Peyer's patch (tissue), 4 donors: ENCODE results near the gene MESP1.
A peak's percentile ranks its signal among the peaks of the same experiment; 100 is the strongest.

Experiments
- POLR2A ChIP-seq, 2 donors: fragments of 450-650 bp; IDR thresholded peaks; one replicate each; pipeline ENCODE4 v1.5.1; 2017; ENCODE audit warnings: antibody characterized with exemption in 2 of 2, mild to moderate bottlenecking in 2 of 2, moderate library complexity in 2 of 2
- TF ChIP-seq, protein P1 (sequence below), 6 experiments: fragments of 450-650 bp in 4 of 6; fragments of 200-600 bp in 2 of 6; sonication (generic) in 1 of 6; IDR thresholded peaks; one replicate each; pipeline ENCODE4 v1.5.1; 2017 to 2019; ENCODE audit warnings: antibody characterized with exemption in 6 of 6, mild to moderate bottlenecking in 3 of 6, moderate library complexity in 1 of 6

DNA sequence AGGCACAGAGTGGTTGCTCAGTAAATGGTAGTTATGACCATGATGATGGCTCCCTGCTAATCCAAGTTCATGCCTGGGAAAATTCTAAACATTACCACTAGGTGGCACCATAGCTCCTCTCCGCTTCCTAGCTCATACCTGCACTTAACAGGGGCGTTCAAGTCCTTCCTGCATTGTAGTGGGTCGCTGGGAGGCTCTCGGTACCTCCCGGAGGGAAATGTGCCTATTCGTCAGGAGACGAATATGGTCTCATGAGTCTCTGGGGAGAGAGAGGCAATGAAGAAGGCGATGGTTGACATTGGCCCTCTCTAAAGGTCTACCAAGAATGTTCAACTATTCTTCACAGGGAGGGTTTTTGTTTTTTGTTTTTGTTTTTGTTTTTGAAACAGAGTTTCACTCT is 10.9 kb downstream of the MESP1 start:
- TF ChIP-seq POLR2A (IDR thresholded peaks at IDR 0.05): no peak
- TF ChIP-seq, protein P1, sequence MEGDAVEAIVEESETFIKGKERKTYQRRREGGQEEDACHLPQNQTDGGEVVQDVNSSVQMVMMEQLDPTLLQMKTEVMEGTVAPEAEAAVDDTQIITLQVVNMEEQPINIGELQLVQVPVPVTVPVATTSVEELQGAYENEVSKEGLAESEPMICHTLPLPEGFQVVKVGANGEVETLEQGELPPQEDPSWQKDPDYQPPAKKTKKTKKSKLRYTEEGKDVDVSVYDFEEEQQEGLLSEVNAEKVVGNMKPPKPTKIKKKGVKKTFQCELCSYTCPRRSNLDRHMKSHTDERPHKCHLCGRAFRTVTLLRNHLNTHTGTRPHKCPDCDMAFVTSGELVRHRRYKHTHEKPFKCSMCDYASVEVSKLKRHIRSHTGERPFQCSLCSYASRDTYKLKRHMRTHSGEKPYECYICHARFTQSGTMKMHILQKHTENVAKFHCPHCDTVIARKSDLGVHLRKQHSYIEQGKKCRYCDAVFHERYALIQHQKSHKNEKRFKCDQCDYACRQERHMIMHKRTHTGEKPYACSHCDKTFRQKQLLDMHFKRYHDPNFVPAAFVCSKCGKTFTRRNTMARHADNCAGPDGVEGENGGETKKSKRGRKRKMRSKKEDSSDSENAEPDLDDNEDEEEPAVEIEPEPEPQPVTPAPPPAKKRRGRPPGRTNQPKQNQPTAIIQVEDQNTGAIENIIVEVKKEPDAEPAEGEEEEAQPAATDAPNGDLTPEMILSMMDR (IDR thresholded peaks at IDR 0.05): peak; percentile 86 to 96 (median 92)
